ENCODE data around the gene TPCN1. TPM values are rescaled to one million over a fixed set of nuclear protein-coding genes. Genes with fewer than 3 reads are reported as not detected.
A peak's percentile ranks its signal among the peaks of the same experiment; 100 is the strongest.

The TPCN1 gene
- total and polyA plus RNA-seq, 2 of the 13 experiments (the other 11 are each of a cell fraction or from before 2014, with no cell fraction given): 8.0 to 26.8 TPM

DNA sequence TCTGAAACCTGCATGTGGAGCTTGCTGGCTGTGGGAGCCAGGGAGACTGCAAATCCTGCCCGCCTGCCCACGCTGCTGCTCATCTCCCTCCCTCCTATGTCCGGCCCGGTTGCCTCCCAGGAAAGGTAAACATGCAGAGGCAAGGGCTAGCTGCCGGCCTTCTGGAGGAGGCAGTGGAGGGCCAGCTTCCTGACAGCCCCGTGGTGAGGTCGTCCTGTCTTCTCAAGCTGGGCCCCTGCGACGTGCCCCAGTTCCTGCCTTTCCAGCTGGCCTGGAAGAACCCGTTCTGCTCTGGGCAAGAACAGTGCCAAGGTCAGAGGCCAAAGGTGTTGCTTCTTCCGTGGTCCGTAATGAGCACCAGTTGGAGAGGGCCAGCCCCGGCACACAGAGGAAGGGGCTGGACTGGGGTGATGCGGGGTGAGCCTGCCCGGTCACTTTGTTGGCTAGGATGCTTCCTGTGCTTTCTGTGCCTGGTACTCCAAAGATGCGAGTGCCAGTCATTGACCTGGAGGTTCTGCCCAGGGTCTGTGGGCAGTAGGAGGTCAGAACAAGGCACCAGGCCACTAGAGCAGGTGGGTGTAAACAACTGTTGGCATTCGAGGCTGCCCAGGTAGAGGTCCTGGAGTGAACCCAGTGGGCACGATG is 25.3 kb downstream of the TPCN1 start (continued):
- TF ChIP-seq TBX3 (IDR thresholded peaks at IDR 0.05; ENCODE audit: borderline replicate concordance): no peak
- no peak for TF ChIP-seq SSRP1 (CRISPR knock-in tag; IDR thresholded peaks at IDR 0.05)
- peak; percentile 19; the same call in 1 of the 2 replicates for TF ChIP-seq MYC (CRISPR knock-in tag; IDR thresholded peaks at IDR 0.05; ENCODE audit: borderline replicate concordance)
- TF ChIP-seq ZNF331 (CRISPR knock-in tag; IDR thresholded peaks at IDR 0.05): 0 out of 2 replicates have a peak, but pooled peaks have one; percentile 36
- no peak for TF ChIP-seq PAF1 (CRISPR knock-in tag; IDR thresholded peaks at IDR 0.05)
- TF ChIP-seq, protein P1, sequence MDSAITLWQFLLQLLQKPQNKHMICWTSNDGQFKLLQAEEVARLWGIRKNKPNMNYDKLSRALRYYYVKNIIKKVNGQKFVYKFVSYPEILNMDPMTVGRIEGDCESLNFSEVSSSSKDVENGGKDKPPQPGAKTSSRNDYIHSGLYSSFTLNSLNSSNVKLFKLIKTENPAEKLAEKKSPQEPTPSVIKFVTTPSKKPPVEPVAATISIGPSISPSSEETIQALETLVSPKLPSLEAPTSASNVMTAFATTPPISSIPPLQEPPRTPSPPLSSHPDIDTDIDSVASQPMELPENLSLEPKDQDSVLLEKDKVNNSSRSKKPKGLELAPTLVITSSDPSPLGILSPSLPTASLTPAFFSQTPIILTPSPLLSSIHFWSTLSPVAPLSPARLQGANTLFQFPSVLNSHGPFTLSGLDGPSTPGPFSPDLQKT (CRISPR knock-in tag; IDR thresholded peaks at IDR 0.05; ENCODE audit: borderline replicate concordance): no peak
- TF ChIP-seq NFRKB (IDR thresholded peaks at IDR 0.05): no peak
- peak; percentile 90 for TF ChIP-seq BCL6 (CRISPR knock-in tag; IDR thresholded peaks at IDR 0.05)
- peak; percentile 37; the same call in 1 of the 2 replicates for TF ChIP-seq ETV5 (CRISPR knock-in tag; IDR thresholded peaks at IDR 0.05; ENCODE audit: borderline replicate concordance)
- TF ChIP-seq, protein P2, sequence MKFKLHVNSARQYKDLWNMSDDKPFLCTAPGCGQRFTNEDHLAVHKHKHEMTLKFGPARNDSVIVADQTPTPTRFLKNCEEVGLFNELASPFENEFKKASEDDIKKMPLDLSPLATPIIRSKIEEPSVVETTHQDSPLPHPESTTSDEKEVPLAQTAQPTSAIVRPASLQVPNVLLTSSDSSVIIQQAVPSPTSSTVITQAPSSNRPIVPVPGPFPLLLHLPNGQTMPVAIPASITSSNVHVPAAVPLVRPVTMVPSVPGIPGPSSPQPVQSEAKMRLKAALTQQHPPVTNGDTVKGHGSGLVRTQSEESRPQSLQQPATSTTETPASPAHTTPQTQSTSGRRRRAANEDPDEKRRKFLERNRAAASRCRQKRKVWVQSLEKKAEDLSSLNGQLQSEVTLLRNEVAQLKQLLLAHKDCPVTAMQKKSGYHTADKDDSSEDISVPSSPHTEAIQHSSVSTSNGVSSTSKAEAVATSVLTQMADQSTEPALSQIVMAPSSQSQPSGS (CRISPR knock-in tag; IDR thresholded peaks at IDR 0.05): 0 out of 2 replicates have a peak, but pooled peaks have one; percentile 10
- TF ChIP-seq MED1 (CRISPR knock-in tag; IDR thresholded peaks at IDR 0.05): peak; percentile 52; the same call in 1 of the 2 replicates
- TF ChIP-seq, protein P3, sequence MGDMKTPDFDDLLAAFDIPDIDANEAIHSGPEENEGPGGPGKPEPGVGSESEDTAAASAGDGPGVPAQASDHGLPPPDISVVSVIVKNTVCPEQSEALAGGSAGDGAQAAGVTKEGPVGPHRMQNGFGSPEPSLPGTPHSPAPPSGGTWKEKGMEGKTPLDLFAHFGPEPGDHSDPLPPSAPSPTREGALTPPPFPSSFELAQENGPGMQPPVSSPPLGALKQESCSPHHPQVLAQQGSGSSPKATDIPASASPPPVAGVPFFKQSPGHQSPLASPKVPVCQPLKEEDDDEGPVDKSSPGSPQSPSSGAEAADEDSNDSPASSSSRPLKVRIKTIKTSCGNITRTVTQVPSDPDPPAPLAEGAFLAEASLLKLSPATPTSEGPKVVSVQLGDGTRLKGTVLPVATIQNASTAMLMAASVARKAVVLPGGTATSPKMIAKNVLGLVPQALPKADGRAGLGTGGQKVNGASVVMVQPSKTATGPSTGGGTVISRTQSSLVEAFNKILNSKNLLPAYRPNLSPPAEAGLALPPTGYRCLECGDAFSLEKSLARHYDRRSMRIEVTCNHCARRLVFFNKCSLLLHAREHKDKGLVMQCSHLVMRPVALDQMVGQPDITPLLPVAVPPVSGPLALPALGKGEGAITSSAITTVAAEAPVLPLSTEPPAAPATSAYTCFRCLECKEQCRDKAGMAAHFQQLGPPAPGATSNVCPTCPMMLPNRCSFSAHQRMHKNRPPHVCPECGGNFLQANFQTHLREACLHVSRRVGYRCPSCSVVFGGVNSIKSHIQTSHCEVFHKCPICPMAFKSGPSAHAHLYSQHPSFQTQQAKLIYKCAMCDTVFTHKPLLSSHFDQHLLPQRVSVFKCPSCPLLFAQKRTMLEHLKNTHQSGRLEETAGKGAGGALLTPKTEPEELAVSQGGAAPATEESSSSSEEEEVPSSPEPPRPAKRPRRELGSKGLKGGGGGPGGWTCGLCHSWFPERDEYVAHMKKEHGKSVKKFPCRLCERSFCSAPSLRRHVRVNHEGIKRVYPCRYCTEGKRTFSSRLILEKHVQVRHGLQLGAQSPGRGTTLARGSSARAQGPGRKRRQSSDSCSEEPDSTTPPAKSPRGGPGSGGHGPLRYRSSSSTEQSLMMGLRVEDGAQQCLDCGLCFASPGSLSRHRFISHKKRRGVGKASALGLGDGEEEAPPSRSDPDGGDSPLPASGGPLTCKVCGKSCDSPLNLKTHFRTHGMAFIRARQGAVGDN (CRISPR knock-in tag; IDR thresholded peaks at IDR 0.05): peak; percentile 80
- TF ChIP-seq, protein P4, sequence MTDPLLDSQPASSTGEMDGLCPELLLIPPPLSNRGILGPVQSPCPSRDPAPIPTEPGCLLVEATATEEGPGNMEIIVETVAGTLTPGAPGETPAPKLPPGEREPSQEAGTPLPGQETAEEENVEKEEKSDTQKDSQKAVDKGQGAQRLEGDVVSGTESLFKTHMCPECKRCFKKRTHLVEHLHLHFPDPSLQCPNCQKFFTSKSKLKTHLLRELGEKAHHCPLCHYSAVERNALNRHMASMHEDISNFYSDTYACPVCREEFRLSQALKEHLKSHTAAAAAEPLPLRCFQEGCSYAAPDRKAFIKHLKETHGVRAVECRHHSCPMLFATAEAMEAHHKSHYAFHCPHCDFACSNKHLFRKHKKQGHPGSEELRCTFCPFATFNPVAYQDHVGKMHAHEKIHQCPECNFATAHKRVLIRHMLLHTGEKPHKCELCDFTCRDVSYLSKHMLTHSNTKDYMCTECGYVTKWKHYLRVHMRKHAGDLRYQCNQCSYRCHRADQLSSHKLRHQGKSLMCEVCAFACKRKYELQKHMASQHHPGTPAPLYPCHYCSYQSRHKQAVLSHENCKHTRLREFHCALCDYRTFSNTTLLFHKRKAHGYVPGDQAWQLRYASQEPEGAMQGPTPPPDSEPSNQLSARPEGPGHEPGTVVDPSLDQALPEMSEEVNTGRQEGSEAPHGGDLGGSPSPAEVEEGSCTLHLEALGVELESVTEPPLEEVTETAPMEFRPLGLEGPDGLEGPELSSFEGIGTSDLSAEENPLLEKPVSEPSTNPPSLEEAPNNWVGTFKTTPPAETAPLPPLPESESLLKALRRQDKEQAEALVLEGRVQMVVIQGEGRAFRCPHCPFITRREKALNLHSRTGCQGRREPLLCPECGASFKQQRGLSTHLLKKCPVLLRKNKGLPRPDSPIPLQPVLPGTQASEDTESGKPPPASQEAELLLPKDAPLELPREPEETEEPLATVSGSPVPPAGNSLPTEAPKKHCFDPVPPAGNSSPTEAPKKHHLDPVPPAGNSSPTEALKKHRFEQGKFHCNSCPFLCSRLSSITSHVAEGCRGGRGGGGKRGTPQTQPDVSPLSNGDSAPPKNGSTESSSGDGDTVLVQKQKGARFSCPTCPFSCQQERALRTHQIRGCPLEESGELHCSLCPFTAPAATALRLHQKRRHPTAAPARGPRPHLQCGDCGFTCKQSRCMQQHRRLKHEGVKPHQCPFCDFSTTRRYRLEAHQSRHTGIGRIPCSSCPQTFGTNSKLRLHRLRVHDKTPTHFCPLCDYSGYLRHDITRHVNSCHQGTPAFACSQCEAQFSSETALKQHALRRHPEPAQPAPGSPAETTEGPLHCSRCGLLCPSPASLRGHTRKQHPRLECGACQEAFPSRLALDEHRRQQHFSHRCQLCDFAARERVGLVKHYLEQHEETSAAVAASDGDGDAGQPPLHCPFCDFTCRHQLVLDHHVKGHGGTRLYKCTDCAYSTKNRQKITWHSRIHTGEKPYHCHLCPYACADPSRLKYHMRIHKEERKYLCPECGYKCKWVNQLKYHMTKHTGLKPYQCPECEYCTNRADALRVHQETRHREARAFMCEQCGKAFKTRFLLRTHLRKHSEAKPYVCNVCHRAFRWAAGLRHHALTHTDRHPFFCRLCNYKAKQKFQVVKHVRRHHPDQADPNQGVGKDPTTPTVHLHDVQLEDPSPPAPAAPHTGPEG (CRISPR knock-in tag; IDR thresholded peaks at IDR 0.05): peak; percentile 57; the same call in 1 of the 2 replicates
- TF ChIP-seq ZBTB20 (CRISPR knock-in tag; IDR thresholded peaks at IDR 0.05; ENCODE audit: borderline replicate concordance, low read depth): no peak
- TF ChIP-seq YY1 (IDR thresholded peaks at IDR 0.05; ENCODE audit: insufficient read depth, insufficient replicate concordance, low read depth, low read length): no peak
